Activated CD8-positive, alpha-beta T cell treated with anti-CD3 and anti-CD28 coated beads for 36 hours (primary cell): ENCODE results near the gene TOX3. TPM values are rescaled to one million over a fixed set of nuclear protein-coding genes. Genes with fewer than 3 reads are reported as not detected.

Experiments used
- ATAC-seq: fragments of 200-7000 bp; cut with Tn5 transposase; one replicate; pipeline ENCODE4 v1.10.0; 2021; ENCODE audit warnings: mild to moderate bottlenecking, moderate library complexity
- CTCF ChIA-PET: fragments of 350-600 bp; sonication (Branson Sonifier 250); formaldehyde crosslinking; loops from one replicate; lab custom pipeline; 2021; ENCODE audit warnings: antibody characterized with exemption; lab: Charles Lee
- POLR2A ChIA-PET: fragments of 350-600 bp; sonication (Branson Sonifier 250); formaldehyde crosslinking; loops from one replicate; lab custom pipeline; 2021; ENCODE audit warnings: antibody characterized with exemption; lab: Charles Lee
- DNase-seq: peaks from one replicate; pipeline ENCODE4 v3.0.0-alpha.2; 2020
- H3K27ac Mint-ChIP-seq: one replicate; pipeline ENCODE4 v1.8.0; 2021; ENCODE audit warnings: mild to moderate bottlenecking, mixed read lengths
- H3K27me3 Mint-ChIP-seq: one replicate; pipeline ENCODE4 v1.8.0; 2021; ENCODE audit warnings: mixed read lengths
- H3K36me3 Mint-ChIP-seq: one replicate; pipeline ENCODE4 v1.8.0; 2021; ENCODE audit warnings: low read depth, mixed read lengths
- H3K4me1 Mint-ChIP-seq: one replicate; pipeline ENCODE4 v1.8.0; 2021; ENCODE audit warnings: low read depth, mixed read lengths
- H3K4me3 Mint-ChIP-seq: one replicate; pipeline ENCODE4 v1.8.0; 2021; ENCODE audit warnings: mild to moderate bottlenecking, moderate library complexity, mixed read lengths
- H3K9me3 Mint-ChIP-seq: one replicate; pipeline ENCODE4 v1.8.0; 2021; ENCODE audit warnings: mixed read lengths
- CTCF ChIP-seq: fragments of 200-600 bp; IDR thresholded peaks from one replicate; pipeline ENCODE4 v1.8.0; 2022; ENCODE audit warnings: antibody characterized with exemption, mild to moderate bottlenecking
- intact Hi-C: fragments of 100-400 bp; cut with micrococcal nuclease; formaldehyde crosslinking; loops from one replicate; pipeline ENCODE4 v1.10.0; 2022
- total RNA-seq, 2 experiments: library from RNA; stranded (reverse); gene quantifications; one replicate each; pipeline ENCODE4 v1.2.3, GENCODE V29; 2021

TOX3 gene
- total RNA-seq, 2 experiments from 2014 or later, result not detected

GRCh38 chr16:52474679-52475078, 72.3 kb downstream of the TOX3 start:
- TF ChIP-seq CTCF, result no peak
- Mint-ChIP-seq H3K4me3 (no peak overlapping the region), H3K36me3 (no peaks in the 10 kb centered on the region), H3K9me3 (peaks cover 9% of the 10 kb centered on the region), H3K27me3 (no peaks in the 10 kb centered on the region), H3K27ac (no peak overlapping the region), H3K4me1 (no peaks in the 10 kb centered on the region)
- no peak for DNase-seq
- ATAC-seq, result no peak
- ChIA-PET CTCF (no interaction called here), POLR2A (no interaction called here)
- intact Hi-C loops, result no loop called here

DNA sequence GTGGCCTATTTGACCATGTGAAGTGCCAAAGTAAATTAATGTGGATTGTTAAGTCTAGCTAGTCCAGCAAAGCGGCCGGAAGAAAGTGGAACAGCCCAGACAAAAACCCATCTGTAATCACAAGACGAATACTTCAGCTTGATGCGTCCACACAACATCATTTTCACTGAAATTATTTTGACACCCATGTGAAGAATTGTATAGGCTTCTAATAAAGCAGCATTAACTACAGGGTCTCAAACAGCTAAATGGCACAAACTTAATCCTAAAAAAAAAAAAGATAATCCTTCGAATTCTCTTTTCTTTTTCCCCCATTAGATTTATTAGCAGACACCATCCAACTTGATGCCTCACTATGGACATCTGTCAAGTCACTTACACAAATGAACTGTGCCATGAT, 73.8 kb downstream of the TOX3 start:
- no peak for DNase-seq
- H3K4me3 Mint-ChIP-seq, result no peak overlapping the region
- H3K4me1 Mint-ChIP-seq, result no peaks in the 10 kb centered on the region
- H3K36me3 Mint-ChIP-seq, result no peaks in the 10 kb centered on the region
- ChIA-PET POLR2A (no interaction called here), CTCF (interaction anchor here (0.7 kb wide), 1 partner anchor 16 kb away, joined by 3 read pairs; no protein-coding TSS in a partner anchor)
- H3K9me3 Mint-ChIP-seq, result peaks cover 9% of the 10 kb centered on the region
- no peak for TF ChIP-seq CTCF
- intact Hi-C loops, result no loop called here
- no peaks in the 10 kb centered on the region for H3K27me3 Mint-ChIP-seq
- ATAC-seq, result no peak
- no peak overlapping the region for H3K27ac Mint-ChIP-seq

GRCh38 chr16:52471650-52472370, 75.1 kb downstream of the TOX3 start:
- no peak for DNase-seq
- no peak overlapping the region for H3K4me3 Mint-ChIP-seq
- H3K9me3 Mint-ChIP-seq, result peaks cover 9% of the 10 kb centered on the region
- POLR2A ChIA-PET, result no interaction called here
- CTCF ChIA-PET, result no interaction called here
- no peak for TF ChIP-seq CTCF
- intact Hi-C loops, result no loop called here
- no peak overlapping the region for H3K27ac Mint-ChIP-seq
- no peaks in the 10 kb centered on the region for H3K4me1 Mint-ChIP-seq
- H3K27me3 Mint-ChIP-seq, result no peaks in the 10 kb centered on the region
- no peaks in the 10 kb centered on the region for H3K36me3 Mint-ChIP-seq
- ATAC-seq, result no peak

DNA sequence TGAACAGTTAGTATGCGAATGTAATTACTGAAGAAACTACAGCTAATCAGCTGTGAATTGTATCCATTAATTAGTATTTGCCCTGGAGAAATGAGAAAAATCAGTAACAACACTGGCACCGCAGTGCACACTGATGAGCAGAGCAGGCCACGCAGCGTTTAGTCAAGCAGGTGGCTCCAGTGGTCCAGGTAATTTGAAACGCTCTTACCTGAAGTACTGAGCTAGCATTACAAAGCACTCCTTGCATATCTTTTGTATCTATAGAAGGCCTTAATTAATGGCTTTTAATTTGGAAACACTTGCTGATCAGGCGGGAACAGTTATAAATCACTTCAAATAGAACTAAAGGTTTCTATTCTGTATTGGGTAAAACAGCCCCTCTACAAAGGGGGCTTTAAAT, 76.4 kb downstream of the TOX3 start:
- POLR2A ChIA-PET, result no interaction called here
- no peaks in the 10 kb centered on the region for H3K36me3 Mint-ChIP-seq
- CTCF ChIA-PET, result no interaction called here
- peaks cover 9% of the 10 kb centered on the region for H3K9me3 Mint-ChIP-seq
- H3K4me3 Mint-ChIP-seq, result no peak overlapping the region
- DNase-seq (no peak), ATAC-seq (no peak)
- TF ChIP-seq CTCF, result no peak
- intact Hi-C loops, result no loop called here
- H3K4me1 Mint-ChIP-seq, result no peaks in the 10 kb centered on the region
- no peak overlapping the region for H3K27ac Mint-ChIP-seq
- H3K27me3 Mint-ChIP-seq, result no peaks in the 10 kb centered on the region

DNA sequence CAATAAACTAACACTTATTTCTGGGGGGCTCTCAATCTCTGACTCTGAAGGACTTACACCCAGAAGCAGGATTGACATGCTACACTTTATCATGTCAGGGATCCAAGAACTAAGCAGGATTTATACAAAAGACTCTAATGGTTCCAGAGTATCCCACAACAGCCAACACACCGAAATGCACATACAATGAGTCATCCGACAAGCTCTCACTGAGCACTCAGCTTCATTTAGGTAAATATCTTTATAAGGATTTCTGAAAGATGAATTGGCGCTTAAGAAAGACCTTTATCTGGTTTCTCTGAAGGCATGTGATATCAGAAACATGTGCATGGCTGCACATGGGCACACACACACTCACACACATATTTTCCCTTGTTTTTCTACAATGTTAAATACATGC, 77.2 kb downstream of the TOX3 start:
- CTCF ChIA-PET, result no interaction called here
- POLR2A ChIA-PET, result no interaction called here
- Mint-ChIP-seq H3K4me3 (no peak overlapping the region), H3K4me1 (no peaks in the 10 kb centered on the region), H3K9me3 (peaks cover 9% of the 10 kb centered on the region), H3K27me3 (no peaks in the 10 kb centered on the region), H3K36me3 (no peaks in the 10 kb centered on the region), H3K27ac (no peak overlapping the region)
- intact Hi-C loops, result no loop called here
- ATAC-seq (no peak), DNase-seq (no peak)
- no peak for TF ChIP-seq CTCF
